CD4-positive, alpha-beta T cell (primary cell): ENCODE results near the gene ALX3. TPM values are rescaled to one million over a fixed set of nuclear protein-coding genes. Genes with fewer than 3 reads are reported as not detected.

Experiments used
- ATAC-seq: fragments of 200-7000 bp; cut with Tn5 transposase; one replicate; pipeline ENCODE4 v1.10.0; 2022; ENCODE audit warnings: mild to moderate bottlenecking; ENCODE audit not compliant: poor library complexity
- CTCF ChIA-PET: fragments of 350-600 bp; sonication (Branson Sonifier 250); formaldehyde crosslinking; loops from one replicate; lab custom pipeline; 2021; ENCODE audit warnings: antibody characterized with exemption, inconsistent platforms; lab: Charles Lee
- POLR2A ChIA-PET: fragments of 350-600 bp; sonication (Branson Sonifier 250); formaldehyde crosslinking; loops from one replicate; lab custom pipeline; 2021; ENCODE audit warnings: antibody characterized with exemption, inconsistent platforms; lab: Charles Lee
- DNase-seq, 14 experiments: peaks; one replicate each; pipeline ENCODE4 v3.0.0-alpha.2; 2013 to 2020; ENCODE audit warnings: mixed read lengths in 2 of 14
- H3K27ac ChIP-seq, 2 donors: one replicate each; pipeline versions ENCODE4 v1.5.1 to v1.7.0; 2013; ENCODE audit warnings: low read length in 2 of 2, low read depth in 1 of 2, mild to moderate bottlenecking in 1 of 2
- H3K27me3 ChIP-seq, 2 experiments: 1 replicate in 1 of 2; 2 replicates in 1 of 2; pipeline versions ENCODE4 v1.6.1 to v1.7.0; 2013; ENCODE audit warnings: low read length in 2 of 2, control low read depth in 1 of 2, mild to moderate bottlenecking in 1 of 2, moderate library complexity in 1 of 2; ENCODE audit not compliant: insufficient read depth in 2 of 2, control insufficient read depth in 1 of 2
- H3K36me3 ChIP-seq: one replicate; pipeline ENCODE4 v1.6.1; 2013; ENCODE audit warnings: low read length, control low read depth; ENCODE audit not compliant: insufficient read depth
- H3K4me1 ChIP-seq: one replicate; pipeline ENCODE4 v1.6.1; 2013; ENCODE audit warnings: low read length, control low read depth; ENCODE audit not compliant: insufficient read depth
- H3K4me3 ChIP-seq: one replicate; pipeline ENCODE4 v1.5.1; 2013; ENCODE audit warnings: mild to moderate bottlenecking, low read length, moderate library complexity
- H3K9me3 ChIP-seq, 2 experiments: 1 replicate in 1 of 2; 2 replicates in 1 of 2; pipeline versions ENCODE4 v1.6.1 to v1.7.0; 2013; ENCODE audit warnings: low read length in 2 of 2, mild to moderate bottlenecking in 2 of 2, control low read depth in 1 of 2, moderate library complexity in 1 of 2; ENCODE audit not compliant: control insufficient read depth in 1 of 2, insufficient read depth in 1 of 2
- H3K27ac Mint-ChIP-seq: one replicate; pipeline ENCODE4 v1.8.0; 2020; ENCODE audit warnings: mixed read lengths
- H3K27me3 Mint-ChIP-seq: one replicate; pipeline ENCODE4 v1.8.0; 2021; ENCODE audit warnings: mixed read lengths
- H3K36me3 Mint-ChIP-seq: one replicate; pipeline ENCODE4 v1.8.0; 2021; ENCODE audit warnings: low read depth, mixed read lengths
- H3K4me1 Mint-ChIP-seq: one replicate; pipeline ENCODE4 v1.8.0; 2021; ENCODE audit warnings: low read depth, mixed read lengths
- H3K4me3 Mint-ChIP-seq: one replicate; pipeline ENCODE4 v1.8.0; 2020; ENCODE audit warnings: mild to moderate bottlenecking, mixed read lengths
- H3K9me3 Mint-ChIP-seq: one replicate; pipeline ENCODE4 v1.8.0; 2020; ENCODE audit warnings: mixed read lengths
- CTCF ChIP-seq: fragments of 200-600 bp; IDR thresholded peaks from one replicate; pipeline ENCODE4 v1.8.0; 2022; ENCODE audit warnings: antibody characterized with exemption, mild to moderate bottlenecking
- intact Hi-C, 2 experiments: fragments of 100-400 bp; cut with DNase I in 1 of 2; cut with micrococcal nuclease in 1 of 2; formaldehyde crosslinking; loops; one replicate each; pipeline versions ENCODE4 v1.15.1 to v1.9.0; 2023 to 2025; cut with DNase I, micrococcal nuclease
- total RNA-seq, 174 experiments: library from RNA in 2 of 174; stranded (reverse) in 2 of 174; gene quantifications; one replicate each; pipeline ENCODE4 v1.2.3 and lab custom pipeline; 2021 to 2026

ALX3 gene
- total RNA-seq, 2 experiments from 2014 or later = not detected

- Histone ChIP-seq H3K4me1 (no peaks in the 10 kb centered on the region), H3K4me3 (no peak overlapping the region), H3K27ac (no peak overlapping the region), H3K9me3 (no peaks in the 10 kb centered on the region), H3K36me3 (peaks cover 98% of the 10 kb centered on the region), H3K27me3 (no peaks in the 10 kb centered on the region)
- H3K4me3 Mint-ChIP-seq = no peak overlapping the region
- peaks cover 98% of the 10 kb centered on the region for H3K36me3 Mint-ChIP-seq
- DNase-seq (no peak), ATAC-seq (no peak)
- H3K9me3 Mint-ChIP-seq = no peaks in the 10 kb centered on the region
- H3K27me3 Mint-ChIP-seq = no peaks in the 10 kb centered on the region
- CTCF ChIA-PET = interaction anchor here (2.1 kb wide), 1 partner anchor 9 kb away, joined by 10 read pairs; no protein-coding TSS in a partner anchor
- H3K4me1 Mint-ChIP-seq = peaks cover 5% of the 10 kb centered on the region
- no peak overlapping the region for H3K27ac Mint-ChIP-seq
- no peak for TF ChIP-seq CTCF
- intact Hi-C loops = loop anchor here in 1 of 2 experiments (10.0 kb wide), 1 partner anchor 414 kb away; no protein-coding TSS in a partner anchor
- POLR2A ChIA-PET = interaction anchor here (0.8 kb wide), 1 partner anchor 16 kb away, joined by 3 read pairs; no protein-coding TSS in a partner anchor
Observed at GRCh38 chr1:110051262-110051648, 19.2 kb downstream of the ALX3 start.

DNA sequence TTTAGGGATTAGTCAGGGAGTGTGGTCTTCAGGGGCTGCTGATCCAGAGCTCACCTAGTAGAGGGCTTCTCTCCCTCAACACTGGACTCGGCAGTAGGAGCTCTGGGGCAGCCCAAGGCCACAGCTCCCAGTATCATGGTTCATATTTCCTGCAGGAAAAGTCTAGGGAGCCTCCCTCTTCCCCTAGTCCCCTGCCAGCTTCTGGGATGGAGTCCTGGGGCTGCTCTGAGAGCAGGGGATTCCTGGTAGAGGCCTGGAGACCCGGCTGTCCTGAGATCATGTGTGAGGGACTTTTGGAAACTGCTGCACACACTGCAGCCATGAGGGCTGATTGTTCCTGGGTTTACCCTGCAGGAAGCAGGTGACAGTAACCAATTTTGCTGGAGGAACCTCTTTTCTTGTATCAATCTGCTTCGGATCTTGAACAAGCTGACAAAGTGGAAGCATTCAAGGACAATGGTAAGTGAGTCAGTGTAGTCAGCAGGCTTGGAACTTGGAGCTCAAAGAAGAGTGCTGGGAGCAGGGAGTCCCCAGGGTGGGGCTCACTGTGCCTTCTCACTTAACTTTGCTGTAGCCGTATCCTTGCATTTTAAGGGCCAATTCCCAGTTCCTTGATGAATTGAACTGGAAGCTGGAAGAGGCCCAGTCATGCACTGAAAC is 19.7 kb downstream of the ALX3 start:
- no peak overlapping the region for H3K27ac Mint-ChIP-seq
- H3K27me3 Mint-ChIP-seq = no peaks in the 10 kb centered on the region
- no peak overlapping the region for H3K4me3 Mint-ChIP-seq
- peaks cover 5% of the 10 kb centered on the region for H3K4me1 Mint-ChIP-seq
- H3K4me1 ChIP-seq = no peaks in the 10 kb centered on the region
- H3K36me3 ChIP-seq = peaks cover 97% of the 10 kb centered on the region
- ATAC-seq = no peak
- no peaks in the 10 kb centered on the region for H3K9me3 Mint-ChIP-seq
- POLR2A ChIA-PET = no interaction called here
- H3K36me3 Mint-ChIP-seq = peaks cover 98% of the 10 kb centered on the region
- TF ChIP-seq CTCF = no peak
- CTCF ChIA-PET = interaction anchor here (0.6 to 2.1 kb wide), 3 partner anchors 9 to 906 kb away, joined by 3 to 10 read pairs (median 6); no protein-coding TSS in a partner anchor
- no peak overlapping the region for H3K4me3 ChIP-seq
- no peaks in the 10 kb centered on the region for H3K27me3 ChIP-seq
- H3K9me3 ChIP-seq = no peaks in the 10 kb centered on the region
- H3K27ac ChIP-seq = no peak overlapping the region
- intact Hi-C loops = loop anchor here in 1 of 2 experiments (10.0 kb wide), 1 partner anchor 414 kb away; no protein-coding TSS in a partner anchor
- no peak for DNase-seq

GRCh38 chr1:110049801-110050601 is 20.5 kb downstream of the ALX3 start:
- POLR2A ChIA-PET = no interaction called here

More at GRCh38 chr1:110049801-110050601, 20.5 kb downstream of the ALX3 start:
- H3K36me3 Mint-ChIP-seq = peaks cover 98% of the 10 kb centered on the region
- CTCF ChIA-PET = interaction anchor here (0.6 to 2.1 kb wide), 3 partner anchors 10 to 907 kb away, joined by 3 to 10 read pairs (median 6); no protein-coding TSS in a partner anchor
- H3K9me3 ChIP-seq = no peaks in the 10 kb centered on the region
- peaks cover 97% of the 10 kb centered on the region for H3K36me3 ChIP-seq
- no peaks in the 10 kb centered on the region for H3K9me3 Mint-ChIP-seq
- no peaks in the 10 kb centered on the region for H3K4me1 ChIP-seq
- no peak overlapping the region for H3K27ac ChIP-seq
- ATAC-seq (no peak), DNase-seq (no peak)
- H3K27ac Mint-ChIP-seq = no peak overlapping the region
- intact Hi-C loops = loop anchor here in 1 of 2 experiments (10.0 kb wide), 1 partner anchor 415 kb away; no protein-coding TSS in a partner anchor
- H3K4me1 Mint-ChIP-seq = peaks cover 5% of the 10 kb centered on the region
- H3K27me3 ChIP-seq = no peaks in the 10 kb centered on the region
- no peaks in the 10 kb centered on the region for H3K27me3 Mint-ChIP-seq
- no peak overlapping the region for H3K4me3 Mint-ChIP-seq
- H3K4me3 ChIP-seq = no peak overlapping the region
- no peak for TF ChIP-seq CTCF
